GDM1 (cell line): Measurements from ENCODE around the gene TSPAN18.

Experiments
- DNase-seq: peaks from one replicate; lab custom pipeline; 2025; lab: John Stamatoyannopoulos, UW

The TSPAN18 gene

DNA sequence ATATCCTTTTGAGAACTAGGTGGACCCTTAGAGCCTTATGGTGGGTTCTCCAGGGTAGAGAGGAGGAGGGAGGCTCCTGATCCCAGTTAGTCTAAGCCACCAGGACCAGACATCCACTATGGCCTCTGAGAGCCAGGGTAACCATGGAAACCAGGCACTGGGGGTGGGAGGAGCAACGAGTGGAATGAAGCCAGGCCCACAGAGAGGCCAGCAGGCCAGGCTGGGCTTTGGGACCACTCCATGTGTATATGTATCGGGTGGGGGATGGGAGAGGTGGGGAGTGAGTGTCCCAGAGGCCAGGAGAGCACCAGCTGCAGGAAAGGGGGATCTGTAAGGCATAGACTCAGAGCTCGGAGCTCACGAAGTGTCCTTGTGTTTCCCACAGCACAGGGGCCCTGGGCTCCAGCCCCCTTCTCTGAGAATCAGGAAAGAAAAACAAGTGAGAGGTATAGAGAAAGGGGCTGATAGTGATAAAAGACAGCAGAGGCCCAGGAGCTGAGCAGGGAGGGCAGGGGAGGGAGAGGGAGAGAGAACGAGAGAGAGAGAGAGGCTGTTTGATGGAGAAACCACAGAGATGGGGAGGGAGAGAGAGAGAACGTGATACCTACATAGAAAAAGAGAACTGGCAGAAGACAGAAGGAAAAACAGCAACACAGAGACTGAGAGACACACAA is 15.5 kb upstream of the TSPAN18 start:
- no peak for DNase-seq

DNA sequence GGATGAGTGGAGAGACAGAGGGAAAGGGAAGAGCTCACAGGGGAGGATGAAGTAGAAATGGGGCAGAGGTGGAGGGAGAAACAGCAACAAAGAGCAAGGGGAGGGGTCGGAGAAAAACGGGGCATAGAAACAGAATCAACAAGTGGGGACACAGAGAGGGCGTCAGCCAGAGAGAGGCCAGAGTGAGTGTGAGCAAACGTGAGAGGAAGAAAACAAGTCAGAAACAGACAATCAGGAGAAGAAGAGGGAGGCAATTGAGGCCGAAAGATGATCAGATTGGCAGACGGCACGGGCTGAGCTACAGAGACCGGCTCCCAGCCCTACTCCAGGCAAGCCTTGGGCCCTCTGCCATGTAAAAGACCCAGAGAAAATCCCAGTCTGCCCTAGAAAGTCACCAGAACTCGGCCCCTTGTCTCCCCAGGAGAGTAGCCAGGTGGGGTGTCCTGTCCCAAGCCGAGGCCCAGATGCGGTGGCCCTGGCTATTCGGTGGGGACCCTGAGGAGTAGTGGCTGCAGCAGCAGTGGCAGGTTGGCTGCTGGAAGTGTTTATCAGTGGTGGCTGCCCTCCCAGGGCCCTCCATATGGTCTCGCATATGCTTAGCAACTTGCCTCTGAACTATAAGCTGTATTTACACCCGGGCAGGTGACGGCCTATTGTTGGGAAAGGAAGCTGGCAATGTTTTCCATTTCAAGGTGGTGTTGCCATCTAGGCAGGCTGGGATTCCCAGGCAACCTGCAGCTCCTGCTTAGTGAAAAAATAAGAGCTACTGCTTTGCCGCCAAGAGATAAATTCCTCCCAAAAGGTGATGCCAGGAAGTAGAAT is 14.8 kb upstream of the TSPAN18 start:
- no peak for DNase-seq

DNA sequence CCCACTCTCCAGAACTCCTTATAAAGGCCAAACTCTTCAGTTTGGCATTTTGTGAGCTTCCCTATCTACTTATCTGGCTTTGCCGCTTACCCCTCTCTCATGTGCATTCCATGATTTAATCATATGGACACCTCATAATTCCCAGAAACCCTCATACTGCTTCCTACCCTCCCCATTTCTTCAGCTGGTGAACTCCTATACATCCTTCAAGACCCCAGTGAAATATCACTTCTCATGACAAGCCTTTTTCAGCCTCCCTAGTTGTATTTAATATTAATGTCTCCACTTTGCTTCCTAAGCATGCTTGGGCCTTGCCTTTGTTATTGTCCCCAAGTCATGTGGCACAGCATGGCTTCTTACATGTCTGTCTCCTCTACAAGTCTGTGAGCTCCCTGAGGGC is 13.7 kb upstream of the TSPAN18 start:
- no peak for DNase-seq

DNA sequence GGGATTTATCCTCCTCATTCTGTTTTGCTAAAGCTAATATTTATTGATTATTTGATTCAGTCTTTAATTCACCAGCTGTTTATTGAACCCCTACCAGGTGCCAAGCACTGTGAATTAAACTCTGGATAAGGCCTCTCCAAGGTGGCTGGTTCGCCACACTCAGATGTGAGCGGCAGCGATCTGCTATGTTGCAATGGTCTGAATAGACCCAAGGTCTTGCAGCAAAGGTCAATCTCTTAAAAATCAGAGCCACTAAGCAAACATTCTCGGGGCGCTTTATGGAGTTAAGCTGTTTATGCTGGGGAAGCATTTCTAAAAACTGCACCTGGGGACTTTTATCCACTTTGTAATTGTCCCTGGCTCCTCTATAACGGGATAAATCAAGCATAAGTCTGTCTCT is 10.5 kb upstream of the TSPAN18 start:
- no peak for DNase-seq

DNA sequence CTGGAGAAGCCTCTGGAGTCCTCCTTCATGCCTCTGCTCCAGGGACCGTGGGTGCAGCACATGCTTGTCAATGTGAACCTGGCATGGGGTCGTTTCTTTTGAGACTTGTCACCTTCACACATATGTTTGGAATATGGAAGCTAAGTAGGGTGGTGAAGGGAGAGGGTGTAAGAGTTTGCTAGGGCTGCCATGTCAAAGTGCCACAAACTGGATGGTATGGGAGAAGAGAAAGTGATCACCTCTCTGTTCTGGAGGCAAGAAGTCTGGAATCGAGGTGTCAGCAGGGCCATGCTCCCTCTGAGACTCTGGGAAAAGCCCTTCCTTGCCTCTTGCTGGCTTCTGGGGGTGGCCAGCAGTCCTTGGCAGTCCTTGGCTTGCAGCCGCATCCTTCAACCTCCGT is 8.7 kb upstream of the TSPAN18 start:
- no peak for DNase-seq

DNA sequence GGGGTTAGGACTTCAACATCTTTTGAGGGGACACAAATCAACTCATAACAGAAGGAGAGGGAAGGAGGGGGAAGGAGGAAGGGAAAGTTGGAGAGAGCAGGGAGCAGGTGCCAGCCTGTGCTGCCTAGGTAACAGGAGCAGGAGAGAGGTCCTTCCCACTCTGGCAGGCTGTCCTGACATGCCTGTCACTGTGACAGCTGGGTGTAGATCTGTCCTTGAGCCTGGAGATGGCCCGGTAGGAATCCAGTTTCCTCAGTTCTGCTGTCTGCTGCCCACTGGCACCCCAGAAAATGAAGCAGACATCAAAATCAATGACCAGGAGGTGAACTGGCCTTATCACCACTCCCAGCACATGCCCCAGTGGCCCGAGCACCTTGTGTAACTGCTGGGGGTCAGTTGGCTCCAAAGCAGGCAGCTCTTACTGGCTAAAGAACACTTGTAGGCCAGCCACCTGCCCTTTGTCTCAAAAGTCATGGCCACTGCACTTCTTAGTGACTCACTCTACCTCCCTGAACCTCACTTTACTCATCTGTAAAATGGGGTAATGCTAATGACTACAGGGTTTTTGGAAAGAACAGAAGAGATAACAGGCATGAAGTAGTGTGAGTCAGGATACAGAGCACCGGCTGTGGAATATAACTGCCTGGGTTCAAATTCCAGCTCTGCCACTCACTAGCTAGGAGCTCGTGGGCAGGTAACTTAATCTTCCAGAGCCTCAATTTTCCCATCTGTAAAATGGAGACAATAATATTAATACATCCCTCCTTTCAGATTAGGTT is 8.0 kb upstream of the TSPAN18 start:
- no peak for DNase-seq

DNA sequence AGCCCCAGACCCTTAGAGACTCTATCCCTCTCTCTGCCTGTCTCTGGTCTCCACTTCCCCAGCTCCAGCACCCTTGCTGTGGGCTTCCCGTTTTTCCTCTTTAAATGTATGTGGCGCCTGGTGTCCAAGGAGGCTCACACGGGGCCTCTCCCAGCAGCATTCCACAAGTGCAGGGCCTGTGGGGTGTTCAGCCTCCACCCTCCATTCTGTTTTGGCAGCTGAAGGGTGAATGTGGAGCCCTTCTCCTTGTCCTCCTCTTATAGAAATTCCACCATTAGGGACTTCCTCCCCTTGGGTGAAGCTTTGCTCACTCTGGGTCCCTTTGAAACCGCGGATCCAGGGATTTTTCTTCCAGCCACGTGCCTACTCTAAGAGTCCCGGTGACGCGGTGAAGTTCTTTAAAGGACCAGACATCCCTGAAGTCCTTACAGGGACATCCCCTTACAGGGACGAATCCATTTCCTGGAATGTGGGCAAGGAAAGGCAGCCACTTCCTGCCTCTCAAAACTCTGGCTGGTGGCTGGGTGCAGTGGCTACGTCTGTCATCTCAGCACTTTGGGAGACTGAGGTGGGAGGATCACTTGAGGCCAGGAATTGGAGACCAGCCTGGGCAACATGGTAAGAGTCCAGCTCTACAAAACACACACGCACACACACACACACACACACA is 1.6 kb upstream of the TSPAN18 start:
- DNase-seq, result no peak

DNA sequence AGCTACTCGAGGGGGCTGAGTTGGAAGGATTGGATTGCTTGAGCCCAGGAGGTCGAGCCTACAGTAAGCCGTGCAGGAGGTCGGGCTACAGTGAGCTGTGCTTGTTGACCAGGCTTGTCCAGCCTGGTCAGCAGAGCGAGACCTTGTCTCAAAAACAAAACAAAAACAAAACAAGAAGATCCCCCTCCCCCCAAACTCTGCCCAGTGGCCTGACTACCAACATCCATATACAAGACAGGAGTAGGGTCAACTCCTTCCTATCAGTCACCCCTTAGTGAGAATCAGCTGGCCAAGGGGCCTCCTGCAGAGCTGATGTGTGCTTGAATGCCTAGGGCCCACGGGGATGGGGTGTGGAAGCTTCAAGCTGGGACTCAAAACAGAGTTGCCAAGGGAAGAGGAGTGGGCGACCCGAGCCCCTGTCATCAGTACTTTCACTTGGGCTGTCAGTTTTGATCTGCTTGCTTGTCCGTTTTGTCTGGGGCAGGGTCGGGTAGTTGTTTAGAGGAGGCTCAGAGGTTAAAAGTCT is 942 bp upstream of the TSPAN18 start:
- no peak for DNase-seq

DNA sequence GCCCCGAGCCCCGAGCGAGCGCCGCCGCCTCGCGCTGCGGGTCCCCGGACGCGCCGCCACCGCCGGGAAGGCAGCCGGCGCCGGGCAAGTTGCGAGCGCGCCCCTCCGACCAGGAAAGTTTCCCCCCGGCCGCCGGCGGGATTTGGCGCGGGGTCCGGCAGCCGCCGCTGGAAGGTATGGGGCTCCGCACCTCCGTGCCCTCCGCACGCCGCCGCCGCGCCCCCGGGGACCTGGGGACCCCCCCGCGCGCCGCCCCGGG is 281 bp downstream of the TSPAN18 start:
- no peak for DNase-seq

DNA sequence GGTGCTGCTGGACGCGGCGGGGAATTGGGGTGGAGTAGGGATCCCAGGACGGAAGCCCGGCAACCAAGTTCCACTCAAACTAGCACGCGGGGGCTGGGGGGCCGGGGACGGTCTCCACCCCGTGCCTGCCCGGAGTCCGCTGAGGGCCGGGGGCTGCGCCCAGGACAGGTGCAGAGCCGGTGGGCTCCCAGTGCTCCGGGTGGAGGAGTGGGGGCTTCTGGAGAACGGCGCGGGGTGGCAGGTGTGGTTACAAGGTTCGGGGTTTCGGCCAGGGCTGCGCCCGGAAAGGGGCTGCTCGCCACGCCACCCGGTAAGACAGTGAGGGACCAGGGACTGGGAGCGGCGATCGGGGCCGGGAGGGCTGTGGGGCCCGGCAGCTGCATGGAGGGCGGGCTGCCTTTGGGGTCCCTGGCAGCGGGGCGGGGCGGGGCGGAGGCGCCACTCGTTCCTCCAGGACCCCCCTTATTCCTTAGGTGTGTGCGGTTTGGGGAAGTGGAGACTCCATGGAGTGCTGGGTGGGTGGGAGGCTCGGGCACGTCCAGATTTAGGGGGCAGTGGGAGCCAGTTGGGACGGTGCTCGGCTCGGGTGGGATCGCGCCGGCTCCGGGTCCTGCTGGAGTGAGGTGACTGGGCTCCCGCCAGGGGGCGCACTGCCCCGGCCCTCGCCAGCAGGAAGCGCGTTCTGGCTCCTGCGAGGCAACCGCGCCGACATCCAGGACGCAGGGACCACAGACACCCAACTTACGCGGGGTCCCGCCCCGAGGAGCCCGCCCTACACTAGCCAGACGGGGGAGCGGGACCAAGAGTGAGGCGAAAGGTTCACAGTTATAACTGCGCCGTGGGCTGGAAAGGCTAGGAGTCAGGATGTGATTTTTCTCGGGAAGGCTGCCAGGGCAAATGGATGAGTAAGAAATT is 868 bp downstream of the TSPAN18 start:
- DNase-seq, result peak; percentile 46

DNA sequence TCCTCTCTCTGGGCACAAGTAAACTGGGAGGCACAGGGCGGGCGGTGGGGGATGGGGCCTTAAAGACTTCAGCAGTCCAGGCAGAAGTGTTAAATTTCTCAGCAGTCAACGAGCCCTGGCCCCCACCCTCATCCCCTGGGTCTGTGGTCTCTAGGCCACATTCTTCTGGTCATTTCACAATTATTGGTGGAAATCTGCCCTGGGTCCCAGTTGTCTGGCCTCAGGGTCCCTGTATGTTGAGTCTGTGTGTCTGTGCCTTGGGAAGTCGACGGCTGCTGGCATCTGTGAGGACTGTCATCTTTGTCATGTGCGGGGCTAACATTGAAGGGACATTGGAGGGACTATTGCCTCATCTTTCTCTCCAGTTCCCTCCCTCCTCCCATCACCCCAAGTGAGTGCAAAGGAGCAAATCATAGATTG is 1.7 kb downstream of the TSPAN18 start:
- DNase-seq, result no peak

DNA sequence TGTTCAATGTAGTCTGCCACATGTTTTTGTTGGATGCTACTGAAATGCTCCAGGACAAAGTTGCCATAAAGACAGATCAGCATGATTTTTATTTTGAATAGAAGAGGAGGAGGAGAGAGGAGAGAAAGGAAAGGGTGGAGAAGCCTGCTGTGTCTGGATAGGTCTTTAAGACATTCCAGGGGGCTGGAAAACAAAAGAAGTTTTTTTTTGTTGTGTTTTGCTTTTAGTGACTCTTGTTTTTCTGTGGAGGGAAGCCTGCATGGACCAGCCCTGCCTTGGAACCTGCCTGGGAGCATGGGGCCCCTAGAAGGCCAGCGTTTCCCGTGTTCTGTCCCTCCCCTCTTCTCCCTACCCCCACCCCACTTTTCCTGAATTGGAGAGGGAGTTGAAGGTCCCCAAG is 2.3 kb downstream of the TSPAN18 start:
- no peak for DNase-seq

DNA sequence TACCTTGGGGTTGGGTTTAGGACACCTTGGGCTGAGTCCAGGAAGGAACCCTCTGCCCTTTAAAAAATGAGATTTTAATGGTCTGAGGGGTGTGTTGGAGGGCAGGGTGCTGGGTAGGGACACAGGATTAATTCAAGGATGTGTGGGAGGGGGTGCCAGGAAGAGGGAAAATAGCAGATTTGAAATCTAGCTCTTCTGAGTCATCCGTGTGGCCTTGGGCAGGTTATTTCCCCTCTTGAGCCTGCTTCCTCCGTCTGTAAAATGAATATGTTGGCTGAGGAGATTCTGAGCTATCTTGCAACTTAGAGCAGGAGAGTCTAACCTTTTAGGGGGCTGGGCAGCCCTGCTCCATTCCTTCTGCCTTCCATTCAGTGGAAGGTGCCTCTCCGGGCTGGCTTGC is 3.0 kb downstream of the TSPAN18 start:
- no peak for DNase-seq

DNA sequence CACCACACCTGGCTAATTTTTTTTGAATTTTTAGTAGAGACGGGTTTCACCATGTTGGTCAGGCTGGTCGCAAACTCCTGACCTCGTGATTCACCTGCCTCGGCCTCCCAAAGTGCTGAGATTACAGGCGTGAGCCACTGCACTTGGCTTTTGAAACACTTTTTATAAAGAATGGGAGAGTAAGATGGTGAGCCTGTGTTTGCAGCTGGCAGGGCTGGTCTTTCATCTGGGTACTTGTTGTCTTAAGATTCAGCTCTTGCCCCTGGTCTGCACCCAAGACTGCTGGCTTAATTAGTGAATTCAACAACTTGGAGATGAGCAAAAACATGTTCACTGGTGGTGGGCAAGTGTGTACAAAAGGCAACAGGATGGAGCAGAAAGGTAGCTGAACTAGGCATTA is 4.0 kb downstream of the TSPAN18 start:
- DNase-seq, result no peak

DNA sequence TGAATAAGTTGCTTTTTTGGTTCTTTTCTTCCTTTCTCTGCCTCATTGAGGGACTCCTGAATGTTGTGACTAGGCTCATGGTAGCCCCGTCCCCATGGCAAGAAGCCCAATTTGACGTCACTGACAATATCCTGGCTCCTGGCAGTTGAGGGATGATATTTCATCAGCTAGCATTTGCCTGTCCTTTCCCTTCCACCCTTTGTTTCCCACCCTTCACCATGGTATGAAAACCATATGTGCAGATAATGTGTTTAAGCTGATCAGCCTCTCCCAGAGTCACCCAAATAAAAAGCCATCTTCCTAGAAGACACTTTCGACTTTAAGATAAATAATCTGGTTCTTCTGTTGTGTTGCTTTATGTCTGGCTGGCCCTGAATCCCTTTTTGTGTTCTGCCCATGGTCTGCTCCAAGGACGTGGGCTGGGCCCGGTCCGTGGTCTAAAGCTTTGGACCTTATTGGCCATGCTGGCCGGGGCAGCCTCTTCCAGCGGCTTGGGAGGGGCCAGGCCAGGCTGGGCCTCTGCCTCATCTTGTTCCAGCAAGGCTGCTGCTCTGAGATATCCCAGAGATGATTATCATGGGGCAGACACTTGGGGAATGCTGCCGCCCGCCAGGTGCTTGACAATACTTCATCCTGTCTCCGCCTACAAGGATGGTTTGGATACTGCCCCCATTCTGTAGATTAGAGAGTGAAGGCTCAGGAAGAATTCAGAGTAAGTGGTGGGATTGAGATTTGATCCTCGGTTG is 5.1 kb downstream of the TSPAN18 start:
- DNase-seq, result no peak

DNA sequence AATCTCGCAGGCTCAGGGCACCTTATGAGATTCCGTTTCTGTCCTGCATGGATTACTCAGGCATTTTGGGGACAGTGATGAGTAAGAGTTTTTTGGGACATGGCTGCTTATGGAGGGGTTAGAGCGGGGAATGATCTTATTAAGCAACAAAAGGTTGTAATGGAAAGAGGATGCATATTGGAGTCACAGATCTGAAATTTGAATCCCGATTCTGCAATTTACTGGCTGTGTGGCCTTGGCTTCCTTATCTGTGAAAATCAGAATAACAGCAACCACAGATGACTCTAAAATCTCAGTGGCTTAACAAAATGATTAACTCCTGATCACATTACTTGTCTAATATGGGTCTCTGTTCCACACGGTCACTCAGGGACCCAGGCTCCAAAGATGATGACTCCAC is 5.8 kb downstream of the TSPAN18 start:
- no peak for DNase-seq

DNA sequence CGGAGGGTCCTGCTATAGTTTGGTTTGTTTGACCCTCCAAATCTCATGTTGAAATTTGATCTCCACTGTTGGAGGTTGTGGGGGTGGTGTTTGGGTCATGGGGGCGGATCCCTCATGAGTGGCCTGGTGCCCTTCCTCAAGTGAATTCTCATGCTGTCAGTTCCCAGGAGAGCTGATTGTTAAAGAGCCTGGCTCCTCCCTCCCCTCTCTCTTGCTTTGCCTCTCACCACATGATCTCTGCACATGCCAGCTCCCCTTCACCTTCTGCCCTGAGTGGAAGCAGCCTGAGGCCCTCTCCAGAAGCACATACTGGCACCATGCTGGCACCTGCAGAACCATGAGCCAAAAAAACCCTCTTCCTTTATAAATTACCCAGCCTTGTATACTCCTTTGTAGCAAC is 7.1 kb downstream of the TSPAN18 start:
- no peak for DNase-seq

DNA sequence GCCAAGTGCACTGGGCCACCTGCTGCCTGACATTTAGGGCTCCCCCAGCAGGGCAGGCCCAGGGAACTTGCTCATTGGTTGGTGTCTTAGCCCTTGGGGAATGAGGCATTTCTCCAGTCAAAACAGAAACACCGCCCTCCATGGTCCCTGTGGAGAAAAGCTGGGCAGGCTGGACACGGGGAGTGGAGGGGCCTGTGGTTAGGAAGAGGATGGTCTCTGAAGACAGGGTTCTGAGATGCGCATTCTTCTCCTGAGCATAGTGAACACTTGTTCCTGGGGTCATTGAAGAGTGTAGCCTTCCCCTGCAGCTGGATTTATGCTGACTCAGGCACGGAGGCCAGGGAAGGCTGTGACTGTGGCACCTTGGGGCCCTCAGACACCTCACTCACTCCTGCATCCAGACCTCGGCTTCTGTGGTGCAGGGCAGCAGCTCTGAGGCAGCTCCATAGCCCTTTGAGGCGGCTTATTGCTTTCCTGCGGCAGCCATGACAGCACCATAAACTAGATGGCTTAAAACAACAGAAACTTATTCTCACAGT is 8.2 kb downstream of the TSPAN18 start:
- DNase-seq, result no peak

DNA sequence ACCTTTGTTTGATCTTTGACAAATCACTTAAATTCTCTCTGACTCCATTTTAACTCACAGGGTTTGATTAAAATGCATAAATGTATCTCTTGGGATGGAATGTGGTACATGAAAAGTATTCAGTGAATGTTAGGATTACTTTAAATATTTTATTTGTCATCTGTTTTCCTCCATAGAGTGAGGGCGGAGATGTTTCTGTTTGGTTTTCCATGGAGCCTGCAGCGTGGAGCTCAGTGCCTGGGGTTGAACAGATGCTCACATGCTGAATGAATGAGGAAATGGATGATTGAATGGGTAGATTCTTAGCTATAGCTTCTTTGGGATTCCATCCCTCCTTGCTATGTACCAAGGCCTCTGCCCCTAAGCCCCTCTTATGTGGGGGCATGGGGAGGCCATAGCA is 10.0 kb downstream of the TSPAN18 start:
- DNase-seq, result no peak
